CD4-positive, alpha-beta T cell (primary cell): Measurements from ENCODE around the gene PCCA. TPM values are rescaled to one million over a fixed set of nuclear protein-coding genes. Genes with fewer than 3 reads are reported as not detected.
A peak's percentile ranks its signal among the peaks of the same experiment; 100 is the strongest.
"Not testable (repeated sequence)": the region's sequence is repeated elsewhere in the genome, so short reads cannot be mapped to it uniquely, and the experiment has no call there.

Source experiments
- ATAC-seq: fragments of 200-7000 bp; cut with Tn5 transposase; one replicate; pipeline ENCODE4 v1.10.0; 2022; ENCODE audit warnings: mild to moderate bottlenecking; ENCODE audit not compliant: poor library complexity
- CTCF ChIA-PET: fragments of 350-600 bp; sonication (Branson Sonifier 250); formaldehyde crosslinking; loops from one replicate; lab custom pipeline; 2021; ENCODE audit warnings: antibody characterized with exemption, inconsistent platforms; lab: Charles Lee
- POLR2A ChIA-PET: fragments of 350-600 bp; sonication (Branson Sonifier 250); formaldehyde crosslinking; loops from one replicate; lab custom pipeline; 2021; ENCODE audit warnings: antibody characterized with exemption, inconsistent platforms; lab: Charles Lee
- DNase-seq, 14 experiments: peaks; one replicate each; pipeline ENCODE4 v3.0.0-alpha.2; 2013 to 2020; ENCODE audit warnings: mixed read lengths in 2 of 14
- H3K27ac ChIP-seq, 2 donors: one replicate each; pipeline versions ENCODE4 v1.5.1 to v1.7.0; 2013; ENCODE audit warnings: low read length in 2 of 2, low read depth in 1 of 2, mild to moderate bottlenecking in 1 of 2
- H3K27me3 ChIP-seq, 2 experiments: 1 replicate in 1 of 2; 2 replicates in 1 of 2; pipeline versions ENCODE4 v1.6.1 to v1.7.0; 2013; ENCODE audit warnings: low read length in 2 of 2, control low read depth in 1 of 2, mild to moderate bottlenecking in 1 of 2, moderate library complexity in 1 of 2; ENCODE audit not compliant: insufficient read depth in 2 of 2, control insufficient read depth in 1 of 2
- H3K36me3 ChIP-seq: one replicate; pipeline ENCODE4 v1.6.1; 2013; ENCODE audit warnings: low read length, control low read depth; ENCODE audit not compliant: insufficient read depth
- H3K4me1 ChIP-seq: one replicate; pipeline ENCODE4 v1.6.1; 2013; ENCODE audit warnings: low read length, control low read depth; ENCODE audit not compliant: insufficient read depth
- H3K4me3 ChIP-seq: one replicate; pipeline ENCODE4 v1.5.1; 2013; ENCODE audit warnings: mild to moderate bottlenecking, low read length, moderate library complexity
- H3K9me3 ChIP-seq, 2 experiments: 1 replicate in 1 of 2; 2 replicates in 1 of 2; pipeline versions ENCODE4 v1.6.1 to v1.7.0; 2013; ENCODE audit warnings: low read length in 2 of 2, mild to moderate bottlenecking in 2 of 2, control low read depth in 1 of 2, moderate library complexity in 1 of 2; ENCODE audit not compliant: control insufficient read depth in 1 of 2, insufficient read depth in 1 of 2
- H3K27ac Mint-ChIP-seq: one replicate; pipeline ENCODE4 v1.8.0; 2020; ENCODE audit warnings: mixed read lengths
- H3K27me3 Mint-ChIP-seq: one replicate; pipeline ENCODE4 v1.8.0; 2021; ENCODE audit warnings: mixed read lengths
- H3K36me3 Mint-ChIP-seq: one replicate; pipeline ENCODE4 v1.8.0; 2021; ENCODE audit warnings: low read depth, mixed read lengths
- H3K4me1 Mint-ChIP-seq: one replicate; pipeline ENCODE4 v1.8.0; 2021; ENCODE audit warnings: low read depth, mixed read lengths
- H3K4me3 Mint-ChIP-seq: one replicate; pipeline ENCODE4 v1.8.0; 2020; ENCODE audit warnings: mild to moderate bottlenecking, mixed read lengths
- H3K9me3 Mint-ChIP-seq: one replicate; pipeline ENCODE4 v1.8.0; 2020; ENCODE audit warnings: mixed read lengths
- intact Hi-C, 2 experiments: fragments of 100-400 bp; cut with DNase I in 1 of 2; cut with micrococcal nuclease in 1 of 2; formaldehyde crosslinking; loops; one replicate each; pipeline versions ENCODE4 v1.15.1 to v1.9.0; 2023 to 2025; cut with DNase I, micrococcal nuclease
- total RNA-seq, 174 experiments: library from RNA in 2 of 174; stranded (reverse) in 2 of 174; gene quantifications; one replicate each; pipeline ENCODE4 v1.2.3 and lab custom pipeline; 2021 to 2026
- TF ChIP-seq, protein P1 (sequence below): fragments of 200-600 bp; IDR thresholded peaks from one replicate; pipeline ENCODE4 v1.8.0; 2022; ENCODE audit warnings: antibody characterized with exemption, mild to moderate bottlenecking

PCCA gene
- total RNA-seq, 2 experiments from 2014 or later = 4.7 to 5.2 TPM

DNA sequence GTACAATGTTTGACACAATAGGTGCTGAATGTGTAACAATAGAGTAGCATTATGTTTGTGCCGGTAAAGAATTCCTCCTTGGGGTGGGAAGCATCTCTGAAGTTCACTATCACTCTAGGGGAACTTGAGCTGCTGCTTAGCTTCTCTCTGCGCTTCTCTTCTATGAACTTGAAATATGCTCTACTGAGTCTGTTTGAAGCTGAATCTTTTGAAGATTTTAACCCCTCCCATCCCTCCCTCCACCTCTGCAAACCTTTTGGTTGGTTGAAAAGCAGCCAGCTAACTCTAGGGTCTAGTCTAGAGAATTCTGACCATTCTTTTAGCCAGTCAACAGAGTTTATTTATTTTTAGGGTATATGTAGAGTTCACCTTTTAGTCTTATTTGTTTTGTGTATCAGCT lies 2.5 kb downstream of the PCCA start:
- Mint-ChIP-seq H3K36me3 (peaks cover 5% of the 10 kb centered on the region), H3K27me3 (no peaks in the 10 kb centered on the region), H3K27ac (no peak overlapping the region), H3K4me3 (peak overlapping the region; percentile 99), H3K4me1 (peaks cover 45% of the 10 kb centered on the region), H3K9me3 (no peaks in the 10 kb centered on the region)
- H3K9me3 ChIP-seq = no peaks in the 10 kb centered on the region
- POLR2A ChIA-PET = no interaction called here
- peaks cover 16% of the 10 kb centered on the region for H3K4me1 ChIP-seq
- TF ChIP-seq, protein P1, sequence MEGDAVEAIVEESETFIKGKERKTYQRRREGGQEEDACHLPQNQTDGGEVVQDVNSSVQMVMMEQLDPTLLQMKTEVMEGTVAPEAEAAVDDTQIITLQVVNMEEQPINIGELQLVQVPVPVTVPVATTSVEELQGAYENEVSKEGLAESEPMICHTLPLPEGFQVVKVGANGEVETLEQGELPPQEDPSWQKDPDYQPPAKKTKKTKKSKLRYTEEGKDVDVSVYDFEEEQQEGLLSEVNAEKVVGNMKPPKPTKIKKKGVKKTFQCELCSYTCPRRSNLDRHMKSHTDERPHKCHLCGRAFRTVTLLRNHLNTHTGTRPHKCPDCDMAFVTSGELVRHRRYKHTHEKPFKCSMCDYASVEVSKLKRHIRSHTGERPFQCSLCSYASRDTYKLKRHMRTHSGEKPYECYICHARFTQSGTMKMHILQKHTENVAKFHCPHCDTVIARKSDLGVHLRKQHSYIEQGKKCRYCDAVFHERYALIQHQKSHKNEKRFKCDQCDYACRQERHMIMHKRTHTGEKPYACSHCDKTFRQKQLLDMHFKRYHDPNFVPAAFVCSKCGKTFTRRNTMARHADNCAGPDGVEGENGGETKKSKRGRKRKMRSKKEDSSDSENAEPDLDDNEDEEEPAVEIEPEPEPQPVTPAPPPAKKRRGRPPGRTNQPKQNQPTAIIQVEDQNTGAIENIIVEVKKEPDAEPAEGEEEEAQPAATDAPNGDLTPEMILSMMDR = no peak
- intact Hi-C loops = no loop called here
- H3K27ac ChIP-seq = no peak overlapping the region
- DNase-seq (no peak), ATAC-seq (no peak)
- no peaks in the 10 kb centered on the region for H3K27me3 ChIP-seq
- H3K36me3 ChIP-seq = no peaks in the 10 kb centered on the region
- CTCF ChIA-PET = interaction anchor here (0.6 kb wide), 1 partner anchor 1545 kb away, joined by 4 read pairs; no protein-coding TSS in a partner anchor
- no peak overlapping the region for H3K4me3 ChIP-seq

GRCh38 chr13:100092273-100092672 lies 3.4 kb downstream of the PCCA start:
- peaks cover 16% of the 10 kb centered on the region for H3K4me1 ChIP-seq
- peaks cover 45% of the 10 kb centered on the region for H3K4me1 Mint-ChIP-seq
- H3K27me3 Mint-ChIP-seq, DNase-seq, ATAC-seq, H3K36me3 Mint-ChIP-seq, intact Hi-C loops, H3K27ac Mint-ChIP-seq, POLR2A ChIA-PET, H3K4me3 Mint-ChIP-seq, H3K36me3 ChIP-seq, H3K4me3 ChIP-seq, H3K9me3 ChIP-seq, H3K27ac ChIP-seq, H3K9me3 Mint-ChIP-seq, H3K27me3 ChIP-seq, CTCF ChIA-PET: not testable (repeated sequence)

- Histone ChIP-seq H3K4me1 (no peaks in the 10 kb centered on the region), H3K27me3 (no peaks in the 10 kb centered on the region), H3K27ac (no peak overlapping the region), H3K9me3 (no peaks in the 10 kb centered on the region), H3K36me3 (no peaks in the 10 kb centered on the region), H3K4me3 (no peak overlapping the region)
- no peak for DNase-seq
- Mint-ChIP-seq H3K27me3 (no peaks in the 10 kb centered on the region), H3K4me1 (peaks cover 35% of the 10 kb centered on the region), H3K27ac (no peak overlapping the region), H3K4me3 (no peak overlapping the region), H3K36me3 (peaks cover 5% of the 10 kb centered on the region), H3K9me3 (no peaks in the 10 kb centered on the region)
- intact Hi-C loops = no loop called here
- POLR2A ChIA-PET = no interaction called here
- CTCF ChIA-PET = no interaction called here
- TF ChIP-seq, protein P1 = no peak
- no peak for ATAC-seq
Measured at GRCh38 chr13:100095498-100095897, 6.6 kb downstream of the PCCA start.

DNA sequence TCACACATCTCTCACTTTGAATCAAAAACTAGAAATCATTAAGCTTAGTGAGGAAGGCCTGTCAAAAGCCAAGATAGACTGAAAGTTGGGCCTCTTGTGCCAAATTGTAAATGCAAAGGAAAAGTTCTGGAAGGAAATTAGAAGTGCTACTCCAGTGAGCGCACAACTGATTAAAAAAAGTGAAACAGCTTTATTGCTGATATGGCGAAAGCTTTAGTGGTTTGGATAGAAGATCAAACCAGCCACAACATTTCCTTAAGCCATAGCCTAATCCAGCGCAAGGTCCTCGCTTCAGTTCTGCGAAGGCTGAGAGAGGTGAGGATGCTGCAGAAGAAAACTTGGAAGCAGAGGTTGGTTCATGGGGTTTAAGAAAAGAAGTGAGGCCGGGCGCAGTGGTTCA lies 7.6 kb downstream of the PCCA start:
- H3K27ac Mint-ChIP-seq = no peak overlapping the region
- intact Hi-C loops = no loop called here
- H3K4me1 Mint-ChIP-seq = peaks cover 25% of the 10 kb centered on the region
- no peaks in the 10 kb centered on the region for H3K27me3 ChIP-seq
- H3K9me3 ChIP-seq = no peaks in the 10 kb centered on the region
- H3K36me3 Mint-ChIP-seq = peaks cover 5% of the 10 kb centered on the region
- no peak overlapping the region for H3K4me3 ChIP-seq
- DNase-seq = no peak
- no peak overlapping the region for H3K4me3 Mint-ChIP-seq
- no peak for ATAC-seq
- no peaks in the 10 kb centered on the region for H3K36me3 ChIP-seq
- no peak overlapping the region for H3K27ac ChIP-seq
- CTCF ChIA-PET = no interaction called here
- H3K9me3 Mint-ChIP-seq = no peaks in the 10 kb centered on the region
- H3K4me1 ChIP-seq = no peaks in the 10 kb centered on the region
- POLR2A ChIA-PET = no interaction called here
- H3K27me3 Mint-ChIP-seq = no peaks in the 10 kb centered on the region
- TF ChIP-seq, protein P1 = no peak
